Vagina (tissue), 2 donors: ENCODE data around the gene NPTX1.

Experiments
- POLR2A ChIP-seq, 2 donors: fragments of 450-650 bp; IDR thresholded peaks; one replicate each; pipeline ENCODE4 v1.6.1; 2017; ENCODE audit warnings: antibody characterized with exemption in 2 of 2, mild to moderate bottlenecking in 2 of 2, moderate library complexity in 2 of 2
- TF ChIP-seq, protein P1 (sequence below), 3 experiments: fragments of 450-650 bp in 2 of 3; fragments of 200-600 bp in 1 of 3; sonication (generic) in 1 of 3; IDR thresholded peaks; one replicate each; pipeline ENCODE4 v1.5.1; 2017 to 2019; ENCODE audit warnings: antibody characterized with exemption in 3 of 3, mild to moderate bottlenecking in 2 of 3, moderate library complexity in 2 of 3

- no peak for TF ChIP-seq POLR2A (IDR thresholded peaks at IDR 0.05)
- TF ChIP-seq, protein P1, sequence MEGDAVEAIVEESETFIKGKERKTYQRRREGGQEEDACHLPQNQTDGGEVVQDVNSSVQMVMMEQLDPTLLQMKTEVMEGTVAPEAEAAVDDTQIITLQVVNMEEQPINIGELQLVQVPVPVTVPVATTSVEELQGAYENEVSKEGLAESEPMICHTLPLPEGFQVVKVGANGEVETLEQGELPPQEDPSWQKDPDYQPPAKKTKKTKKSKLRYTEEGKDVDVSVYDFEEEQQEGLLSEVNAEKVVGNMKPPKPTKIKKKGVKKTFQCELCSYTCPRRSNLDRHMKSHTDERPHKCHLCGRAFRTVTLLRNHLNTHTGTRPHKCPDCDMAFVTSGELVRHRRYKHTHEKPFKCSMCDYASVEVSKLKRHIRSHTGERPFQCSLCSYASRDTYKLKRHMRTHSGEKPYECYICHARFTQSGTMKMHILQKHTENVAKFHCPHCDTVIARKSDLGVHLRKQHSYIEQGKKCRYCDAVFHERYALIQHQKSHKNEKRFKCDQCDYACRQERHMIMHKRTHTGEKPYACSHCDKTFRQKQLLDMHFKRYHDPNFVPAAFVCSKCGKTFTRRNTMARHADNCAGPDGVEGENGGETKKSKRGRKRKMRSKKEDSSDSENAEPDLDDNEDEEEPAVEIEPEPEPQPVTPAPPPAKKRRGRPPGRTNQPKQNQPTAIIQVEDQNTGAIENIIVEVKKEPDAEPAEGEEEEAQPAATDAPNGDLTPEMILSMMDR (IDR thresholded peaks at IDR 0.05): no peak
Measured at GRCh38 chr17:80480248-80480647, 3.8 kb upstream of the NPTX1 start.
